H9 (cell line): ENCODE measurements around the gene LMF1. TPM values are rescaled to one million over a fixed set of nuclear protein-coding genes. Genes with fewer than 3 reads are reported as not detected.

Experiments used
- DNase-seq: peaks from one replicate; pipeline ENCODE4 v3.0.0-alpha.2; 2017
- H2AFZ ChIP-seq: one replicate; pipeline ENCODE4 v1.6.1; 2013; ENCODE audit warnings: mild to moderate bottlenecking, low read length, control low read depth, moderate library complexity
- H2AK5ac ChIP-seq: 2 replicates; pipeline ENCODE4 v1.6.1; 2013; ENCODE audit warnings: low read length, control low read depth, mixed read lengths; ENCODE audit not compliant: insufficient read length
- H2BK120ac ChIP-seq: one replicate; pipeline ENCODE4 v1.6.1; 2013; ENCODE audit warnings: low read depth, mild to moderate bottlenecking, low read length, control low read depth, inconsistent platforms; ENCODE audit not compliant: poor library complexity, severe bottlenecking
- H2BK12ac ChIP-seq: 2 replicates; pipeline ENCODE4 v1.6.1; 2013; ENCODE audit warnings: low read length, control low read depth, mixed read lengths, low read depth; ENCODE audit not compliant: insufficient read length
- H2BK15ac ChIP-seq: 2 replicates; pipeline ENCODE4 v1.6.1; 2013; ENCODE audit warnings: low read depth, low read length, control low read depth
- H2BK20ac ChIP-seq: one replicate; pipeline ENCODE4 v1.6.1; 2013; ENCODE audit warnings: low read depth, mild to moderate bottlenecking, low read length, control low read depth, inconsistent platforms; ENCODE audit not compliant: poor library complexity, severe bottlenecking
- H2BK5ac ChIP-seq: 2 replicates; pipeline ENCODE4 v1.6.1; 2013; ENCODE audit warnings: low read length, control low read depth, mixed read lengths; ENCODE audit not compliant: insufficient read length
- H3K14ac ChIP-seq: 2 replicates; pipeline ENCODE4 v1.6.1; 2013; ENCODE audit warnings: low read length, control low read depth; ENCODE audit not compliant: insufficient read depth
- H3K18ac ChIP-seq: 2 replicates; pipeline ENCODE4 v1.6.1; 2013; ENCODE audit warnings: low read depth, mild to moderate bottlenecking, mixed read lengths, low read length, control low read depth; ENCODE audit not compliant: insufficient read length
- H3K23ac ChIP-seq: 2 replicates; pipeline ENCODE4 v1.6.1; 2013; ENCODE audit warnings: low read length, control low read depth, mixed read lengths, low read depth; ENCODE audit not compliant: insufficient read length
- H3K23me2 ChIP-seq: 2 replicates; pipeline ENCODE4 v1.6.1; 2013; ENCODE audit warnings: low read depth, mild to moderate bottlenecking, mixed read lengths, low read length, control low read depth; ENCODE audit not compliant: insufficient read length, poor library complexity, severe bottlenecking
- H3K27ac ChIP-seq: 2 replicates; pipeline ENCODE4 v1.5.1; 2013; ENCODE audit warnings: low read length, control low read depth, mixed read lengths, low read depth; ENCODE audit not compliant: insufficient read length
- H3K27me3 ChIP-seq: 2 replicates; pipeline ENCODE4 v1.6.1; 2013; ENCODE audit warnings: low read length, control low read depth, inconsistent platforms; ENCODE audit not compliant: insufficient read depth
- H3K4ac ChIP-seq: 2 replicates; pipeline ENCODE4 v1.6.1; 2013; ENCODE audit warnings: low read depth, mild to moderate bottlenecking, control low read depth, inconsistent platforms, low read length, moderate library complexity
- H3K4me1 ChIP-seq: 2 replicates; pipeline ENCODE4 v1.6.1; 2013; ENCODE audit warnings: low read length, control low read depth, inconsistent platforms; ENCODE audit not compliant: insufficient read depth
- H3K4me2 ChIP-seq: 2 replicates; pipeline ENCODE4 v1.6.1; 2013; ENCODE audit warnings: low read length, control low read depth, mixed read lengths; ENCODE audit not compliant: insufficient read length, insufficient read depth
- H3K56ac ChIP-seq: 2 replicates; pipeline ENCODE4 v1.6.1; 2013; ENCODE audit warnings: low read depth, mild to moderate bottlenecking, mixed read lengths, low read length, control low read depth; ENCODE audit not compliant: insufficient read length
- H3K79me1 ChIP-seq: 2 replicates; pipeline ENCODE4 v1.6.1; 2013; ENCODE audit warnings: low read depth, mild to moderate bottlenecking, moderate library complexity, low read length, control low read depth, inconsistent platforms; ENCODE audit not compliant: insufficient read depth, poor library complexity, severe bottlenecking
- H3K79me2 ChIP-seq: 2 replicates; pipeline ENCODE4 v1.6.1; 2013; ENCODE audit warnings: low read length, control low read depth, inconsistent platforms; ENCODE audit not compliant: insufficient read depth
- H3K9ac ChIP-seq: 2 replicates; pipeline ENCODE4 v1.6.1; 2013; ENCODE audit warnings: low read length, control low read depth, mixed read lengths; ENCODE audit not compliant: insufficient read length; ENCODE audit errors: extremely low read depth
- H3K9me3 ChIP-seq: one replicate; pipeline ENCODE4 v1.6.1; 2013; ENCODE audit warnings: low read depth, low read length, inconsistent platforms; ENCODE audit not compliant: control insufficient read depth
- H3T11ph ChIP-seq: one replicate; pipeline ENCODE4 v1.6.1; 2013; ENCODE audit warnings: mild to moderate bottlenecking, low read length, control low read depth, inconsistent platforms
- H4K20me1 ChIP-seq: one replicate; pipeline ENCODE4 v1.6.1; 2013; ENCODE audit not compliant: control insufficient read depth, insufficient read length, insufficient read depth
- H4K5ac ChIP-seq: 2 replicates; pipeline ENCODE4 v1.6.1; 2013; ENCODE audit warnings: low read depth, mild to moderate bottlenecking, mixed read lengths, low read length, control low read depth; ENCODE audit not compliant: insufficient read length
- H4K8ac ChIP-seq: replicated peaks from 2 replicates; pipeline ENCODE4 v1.6.1; 2013; ENCODE audit warnings: low read length, control low read depth, mixed read lengths, low read depth; ENCODE audit not compliant: insufficient read length
- H4K91ac ChIP-seq: 2 replicates; pipeline ENCODE4 v1.6.1; 2013; ENCODE audit warnings: low read depth, mild to moderate bottlenecking, moderate library complexity, mixed read lengths, low read length, control low read depth; ENCODE audit not compliant: insufficient read length
- H3K27ac Mint-ChIP-seq, 3 experiments: 2 replicates in 2 of 3; 3 replicates in 1 of 3; pipeline ENCODE4 v1.8.0; 2020 to 2021; ENCODE audit warnings: mixed read lengths in 3 of 3, mild to moderate bottlenecking in 1 of 3, moderate library complexity in 1 of 3
- H3K27me3 Mint-ChIP-seq: 2 replicates; pipeline ENCODE4 v1.8.0; 2021; ENCODE audit warnings: low read depth, mild to moderate bottlenecking, moderate library complexity, mixed read lengths
- H3K36me3 Mint-ChIP-seq, 3 experiments: 2 replicates in 2 of 3; 3 replicates in 1 of 3; pipeline ENCODE4 v1.8.0; 2020 to 2021; ENCODE audit warnings: low read depth in 3 of 3, mixed read lengths in 3 of 3; ENCODE audit not compliant: insufficient read depth in 1 of 3
- H3K4me1 Mint-ChIP-seq, 2 experiments: 2 replicates each; pipeline ENCODE4 v1.8.0; 2020; ENCODE audit warnings: mixed read lengths in 2 of 2
- H3K4me3 Mint-ChIP-seq, 2 experiments: 2 replicates in 1 of 2; 3 replicates in 1 of 2; pipeline ENCODE4 v1.8.0; 2020 to 2021; ENCODE audit warnings: mild to moderate bottlenecking in 2 of 2, mixed read lengths in 2 of 2, moderate library complexity in 1 of 2
- H3K9me3 Mint-ChIP-seq, 2 experiments: 2 replicates in 1 of 2; 3 replicates in 1 of 2; pipeline ENCODE4 v1.8.0; 2020; ENCODE audit warnings: mild to moderate bottlenecking in 2 of 2, mixed read lengths in 2 of 2, moderate library complexity in 1 of 2
- CTCF ChIP-seq: fragments of 200-600 bp; sonication (generic); conservative IDR thresholded peaks from 3 replicates; pipeline ENCODE4 v1.8.0; 2021; ENCODE audit warnings: antibody characterized with exemption, mild to moderate bottlenecking
- WGBS: extraction: QIAGEN DNeasy Blood & Tissue Kit; methylation state at CpG from one replicate; pipeline ENCODE4 v1.1.7; 2013; ENCODE audit warnings: missing lambda C conversion rate, low lambda C conversion rate, mixed read lengths; ENCODE audit not compliant: insufficient read length; ENCODE audit errors: extremely low coverage; 5-methylcytosine and 5-hydroxymethylcytosine counted together
- total RNA-seq: library from RNA; stranded (reverse); gene quantifications from 2 replicates; pipeline ENCODE4 v1.2.1, GENCODE V29; 2021

The LMF1 gene
- total RNA-seq, 1 experiment from 2014 or later, result 7.1 TPM

GRCh38 chr16:911604-912321 lies 59.0 kb downstream of the LMF1 start:
- H3K23ac ChIP-seq, result no peak overlapping the region
- no peak overlapping the region for H4K8ac ChIP-seq
- no peak overlapping the region for H4K91ac ChIP-seq
- H3K4me1 Mint-ChIP-seq, result 0 out of 4 replicates have a peak, but pooled peaks cover 2 to 3% of the 10 kb centered on the region in 2 experiments
- WGBS, result no CpG with 5 or more reads among the region's 24 CpGs
- no peak overlapping the region for H4K5ac ChIP-seq
- no peaks in the 10 kb centered on the region for H3K9me3 ChIP-seq
- H3K79me1 ChIP-seq, result no peaks in the 10 kb centered on the region
- H2BK5ac ChIP-seq, result no peak overlapping the region
- H4K20me1 ChIP-seq, result no peaks in the 10 kb centered on the region
- no peak overlapping the region for H3K27ac ChIP-seq
- no peak overlapping the region for H2BK120ac ChIP-seq
- no peak overlapping the region for H3K18ac ChIP-seq
- H3K79me2 ChIP-seq, result no peaks in the 10 kb centered on the region
- TF ChIP-seq CTCF, result no peak
- no peak overlapping the region for H2BK15ac ChIP-seq
- peak overlapping the region in 2 of 3 experiments; percentile 1 to 2; a peak in 3 of 7 replicates for H3K27ac Mint-ChIP-seq
- no peak overlapping the region for H2BK20ac ChIP-seq
- H3K14ac ChIP-seq, result no peak overlapping the region
- DNase-seq, result no peak
- H3T11ph ChIP-seq, result no peak overlapping the region
- no peak overlapping the region for H2BK12ac ChIP-seq
- no peaks in the 10 kb centered on the region for H3K4me1 ChIP-seq
- H3K56ac ChIP-seq, result no peak overlapping the region
- no peaks in the 10 kb centered on the region for H3K27me3 ChIP-seq
- H3K27me3 Mint-ChIP-seq, result no peaks in the 10 kb centered on the region; the same call in 1 of the 2 replicates
- no peaks in the 10 kb centered on the region for H3K23me2 ChIP-seq
- no peak overlapping the region for H3K4me2 ChIP-seq
- no peak overlapping the region for H3K4ac ChIP-seq
- H3K4me3 Mint-ChIP-seq, result no peak overlapping the region
- H3K36me3 Mint-ChIP-seq, result peaks cover 0 to 7% (median 4%) of the 10 kb centered on the region in 3 experiments; a peak in 2 of 7 replicates
- H3K9ac ChIP-seq, result no peak overlapping the region
- H2AFZ ChIP-seq, result no peak overlapping the region
- H2AK5ac ChIP-seq, result no peak overlapping the region
- H3K9me3 Mint-ChIP-seq, result peaks cover 0 to 3% of the 10 kb centered on the region in 2 experiments; a peak in 4 of 5 replicates
